Spleen (tissue), 11 donors: ENCODE measurements around the gene TEFM. TPM values are rescaled to one million over a fixed set of nuclear protein-coding genes. Genes with fewer than 3 reads are reported as not detected.
"Not testable (repeated sequence)": the region's sequence is repeated elsewhere in the genome, so short reads cannot be mapped to it uniquely, and the experiment has no call there.

ENCODE experiments used
- DNase-seq: peaks from one replicate; pipeline ENCODE4 v3.0.0-alpha.2; 2020
- H3K27ac ChIP-seq, 8 donors: fragments of 200-600 bp; sonication (generic) in 7 of 8; 1 replicate in 4 of 8; 2 replicates in 4 of 8; pipeline versions ENCODE4 v1.5.0 to v1.8.0; 2016 to 2021; ENCODE audit warnings: inconsistent platforms in 4 of 8, mild to moderate bottlenecking in 4 of 8, moderate library complexity in 1 of 8
- H3K27me3 ChIP-seq, 7 donors: fragments of 200-600 bp; sonication (generic) in 6 of 7; replicated peaks in 1 of 7; 1 replicate in 4 of 7; 2 replicates in 3 of 7; pipeline versions ENCODE4 v1.5.0 to v1.8.0; 2016 to 2021; ENCODE audit warnings: inconsistent platforms in 3 of 7, mild to moderate bottlenecking in 1 of 7
- H3K36me3 ChIP-seq, 6 donors: fragments of 200-600 bp; sonication (generic) in 5 of 6; 1 replicate in 4 of 6; 2 replicates in 2 of 6; pipeline versions ENCODE4 v1.5.0 to v1.8.0; 2016 to 2021; ENCODE audit warnings: inconsistent platforms in 2 of 6
- H3K4me1 ChIP-seq, 6 donors: fragments of 200-600 bp; sonication (generic) in 5 of 6; 1 replicate in 3 of 6; 2 replicates in 3 of 6; pipeline versions ENCODE4 v1.5.0 to v1.8.0; 2016 to 2021; ENCODE audit warnings: inconsistent platforms in 3 of 6
- H3K4me3 ChIP-seq, 8 donors: fragments of 200-600 bp; sonication (generic) in 7 of 8; 1 replicate in 4 of 8; 2 replicates in 4 of 8; pipeline versions ENCODE4 v1.5.0 to v1.8.0; 2016 to 2021; ENCODE audit warnings: inconsistent platforms in 4 of 8, mild to moderate bottlenecking in 4 of 8, moderate library complexity in 2 of 8
- H3K9me3 ChIP-seq, 8 donors: fragments of 200-600 bp; sonication (generic) in 7 of 8; 1 replicate in 4 of 8; 2 replicates in 4 of 8; pipeline versions ENCODE4 v1.5.0 to v1.8.0; 2016 to 2021; ENCODE audit warnings: inconsistent platforms in 4 of 8
- POLR2A ChIP-seq, 3 donors: fragments of 450-650 bp; IDR thresholded peaks; one replicate each; pipeline ENCODE4 v1.5.1; 2017; ENCODE audit warnings: antibody characterized with exemption in 3 of 3, mild to moderate bottlenecking in 1 of 3
- POLR2AphosphoS5 ChIP-seq, 3 donors: sonication (generic); formaldehyde crosslinking; IDR thresholded peaks; one replicate each; pipeline ENCODE4 v1.5.1; 2017; ENCODE audit warnings: antibody characterized with exemption in 3 of 3
- WGBS, 5 donors: extraction: QIAGEN DNeasy Blood & Tissue Kit in 3 of 5; methylation state at CpG; one replicate each; pipeline versions ENCODE4 v1.1.5 to v1.1.7; 2013 to 2018; 5-methylcytosine and 5-hydroxymethylcytosine counted together
- intact Hi-C: fragments of 100-400 bp; cut with DNase I; formaldehyde crosslinking; loops from one replicate; pipeline ENCODE4 v1.15.0; 2023; ENCODE audit warnings: low total_unique reads
- polyA plus RNA-seq, 3 donors: library from polyadenylated mRNA; stranded (reverse); fragments of 200-250 nt; gene quantifications; one replicate each; pipeline ENCODE4 v1.2.1, GENCODE V29; 2013
- total RNA-seq, 7 donors: library from RNA; depleted of rRNA in 3 of 7; stranded (reverse); fragments of >200 nt in 3 of 7; fragmentation: NEBNext Ultra II Directional in 4 of 7; extraction: Animal tissue kit (Norgen Biotek cat#: 25700) in 4 of 7; gene quantifications; one replicate each; pipeline versions ENCODE4 v1.1.0 to v1.2.1, GENCODE V29; 2016 to 2021
- TF ChIP-seq, protein P1 (sequence below), 11 experiments: fragments of 200-600 bp in 7 of 11; fragments of 450-650 bp in 4 of 11; sonication (generic) in 4 of 11; IDR thresholded peaks in 8 of 11; conservative IDR thresholded peaks in 3 of 11; 1 replicate in 7 of 11; 2 replicates in 4 of 11; pipeline versions ENCODE4 v1.4.0 to v1.8.0; 2016 to 2021; ENCODE audit warnings: antibody characterized with exemption in 11 of 11, inconsistent platforms in 4 of 11, mild to moderate bottlenecking in 1 of 11
- donor health status: healthy with polysubstance abuse.
- donor health status: DM: no; HTN: no; CAD: no; lungs with moderate emphysema.
- donor health status: DM: no; HTN: no; CAD: no.
- donor health status: Bipolar disorder and iron deficiency.
- donor health status: healthy.
- donor health status: DM: no; HTN: no; CAD: no.
- donor health status: DM: yes; HTN: yes; CAD: no.

Gene TEFM
- total and polyA plus RNA-seq, 10 donors: 8.4 to 33.4 (median 17.2) TPM

DNA sequence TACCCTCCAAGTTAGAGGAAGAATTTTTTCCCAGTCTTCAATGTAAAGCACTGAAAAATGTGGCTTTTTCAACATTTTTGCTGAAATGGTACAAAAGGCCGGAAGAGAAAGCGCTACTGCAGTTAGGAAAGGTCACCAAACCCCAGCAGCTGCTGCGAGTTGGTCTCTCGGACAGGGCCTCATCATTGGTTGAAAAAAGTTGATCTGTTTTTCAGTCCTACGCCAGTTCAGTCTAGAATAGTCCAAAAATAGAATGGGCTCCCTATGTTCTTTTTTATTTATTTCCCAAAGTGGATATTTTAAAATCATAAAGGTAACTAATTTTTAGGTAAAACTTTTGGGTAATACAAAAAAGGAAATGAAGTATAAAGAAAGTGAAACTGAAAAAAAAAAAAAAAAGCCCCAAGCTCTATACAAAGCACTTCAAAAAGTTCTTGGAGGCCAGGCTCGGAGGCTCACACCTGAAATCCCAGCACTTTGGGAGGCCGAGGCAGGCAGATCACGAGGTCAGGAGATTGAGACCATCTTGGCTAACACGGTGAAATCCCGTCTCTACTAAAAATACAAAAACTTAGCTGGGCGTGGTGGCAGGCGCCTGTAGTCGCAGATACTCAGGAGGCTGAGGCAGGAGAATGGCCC, 33.1 kb upstream of the TEFM start:
- no peak for DNase-seq
- peaks cover 0 to 55% (median 0%) of the 10 kb centered on the region in 6 donors for H3K36me3 ChIP-seq
- peak overlapping the region in 1 of 8 donors; percentile 9 for H3K4me3 ChIP-seq
- H3K27me3 ChIP-seq: no peaks in the 10 kb centered on the region
- peaks cover 0 to 18% (median 11%) of the 10 kb centered on the region in 6 donors for H3K4me1 ChIP-seq
- WGBS, 5 donors: 68 to 76% (median 72%) methylated on average over 13 of the region's 13 CpGs
- intact Hi-C loops: no loop called here
- TF ChIP-seq POLR2AphosphoS5 (IDR thresholded peaks at IDR 0.05) (no peak), POLR2A (IDR thresholded peaks at IDR 0.05) (no peak)
- TF ChIP-seq, protein P1, sequence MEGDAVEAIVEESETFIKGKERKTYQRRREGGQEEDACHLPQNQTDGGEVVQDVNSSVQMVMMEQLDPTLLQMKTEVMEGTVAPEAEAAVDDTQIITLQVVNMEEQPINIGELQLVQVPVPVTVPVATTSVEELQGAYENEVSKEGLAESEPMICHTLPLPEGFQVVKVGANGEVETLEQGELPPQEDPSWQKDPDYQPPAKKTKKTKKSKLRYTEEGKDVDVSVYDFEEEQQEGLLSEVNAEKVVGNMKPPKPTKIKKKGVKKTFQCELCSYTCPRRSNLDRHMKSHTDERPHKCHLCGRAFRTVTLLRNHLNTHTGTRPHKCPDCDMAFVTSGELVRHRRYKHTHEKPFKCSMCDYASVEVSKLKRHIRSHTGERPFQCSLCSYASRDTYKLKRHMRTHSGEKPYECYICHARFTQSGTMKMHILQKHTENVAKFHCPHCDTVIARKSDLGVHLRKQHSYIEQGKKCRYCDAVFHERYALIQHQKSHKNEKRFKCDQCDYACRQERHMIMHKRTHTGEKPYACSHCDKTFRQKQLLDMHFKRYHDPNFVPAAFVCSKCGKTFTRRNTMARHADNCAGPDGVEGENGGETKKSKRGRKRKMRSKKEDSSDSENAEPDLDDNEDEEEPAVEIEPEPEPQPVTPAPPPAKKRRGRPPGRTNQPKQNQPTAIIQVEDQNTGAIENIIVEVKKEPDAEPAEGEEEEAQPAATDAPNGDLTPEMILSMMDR (IDR thresholded peaks at IDR 0.05 in 8 of 11, conservative IDR thresholded peaks at IDR 0.05 in 3 of 11): no peak
- H3K27ac ChIP-seq: peak overlapping the region; percentile 62 to 77 (median 74)
- H3K9me3 ChIP-seq: no peaks in the 10 kb centered on the region

DNA sequence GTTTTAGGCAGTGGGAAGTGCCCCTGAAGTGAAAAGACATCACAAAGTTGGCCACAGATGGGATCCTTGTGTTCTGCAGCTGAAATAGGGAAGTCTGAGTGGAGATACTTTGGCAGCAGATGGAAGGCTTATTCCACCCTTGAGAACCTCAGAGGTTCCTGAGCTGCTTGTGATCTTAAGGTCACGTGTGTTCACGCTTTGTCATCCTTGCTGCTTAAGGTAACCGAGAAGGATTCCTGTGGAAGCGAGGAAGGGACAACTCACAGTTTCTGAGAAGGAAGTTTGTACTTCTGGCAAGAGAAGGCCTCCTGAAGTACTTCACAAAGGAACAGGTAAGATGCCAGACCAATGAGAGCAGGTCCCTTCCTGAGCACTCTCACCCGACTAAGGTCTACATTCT, 27.9 kb upstream of the TEFM start:
- Histone ChIP-seq H3K4me1 (peaks cover 0 to 11% (median 7%) of the 10 kb centered on the region in 6 donors), H3K27ac (no peak overlapping the region), H3K9me3 (no peaks in the 10 kb centered on the region), H3K27me3 (no peaks in the 10 kb centered on the region), H3K4me3 (no peak overlapping the region), H3K36me3 (peaks cover 0 to 79% (median 4%) of the 10 kb centered on the region in 6 donors)
- WGBS, 5 donors: 43 to 65% (median 48%) methylated on average over 5 of the region's 5 CpGs
- DNase-seq: no peak
- TF ChIP-seq, protein P1 (IDR thresholded peaks at IDR 0.05 in 8 of 11, conservative IDR thresholded peaks at IDR 0.05 in 3 of 11): no peak
- TF ChIP-seq POLR2AphosphoS5 (IDR thresholded peaks at IDR 0.05) (no peak), POLR2A (IDR thresholded peaks at IDR 0.05) (no peak)
- intact Hi-C loops: no loop called here

DNA sequence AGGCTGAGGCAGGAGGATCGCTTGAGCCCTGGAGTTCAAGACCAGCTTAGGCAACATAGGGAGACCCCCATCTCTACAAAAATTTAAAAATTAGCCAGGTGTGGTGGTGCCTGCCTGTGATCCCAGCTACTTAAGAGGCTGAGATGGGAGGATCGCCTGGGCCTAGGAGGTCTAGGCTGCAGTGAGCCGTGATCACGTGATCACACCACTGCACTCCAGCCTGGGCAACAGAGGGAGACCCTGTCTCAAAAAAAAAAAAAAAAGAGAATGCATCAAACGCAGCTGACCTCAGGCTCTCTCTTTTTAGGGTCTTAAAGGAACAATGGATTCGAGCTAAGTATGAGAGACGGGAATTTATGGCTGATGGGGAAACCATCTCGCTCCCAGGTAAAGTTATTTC, 25.5 kb upstream of the TEFM start:
- intact Hi-C loops, DNase-seq, H3K27ac ChIP-seq, H3K4me1 ChIP-seq, H3K9me3 ChIP-seq, H3K4me3 ChIP-seq, H3K27me3 ChIP-seq: not testable (repeated sequence)
- H3K36me3 ChIP-seq: peaks cover 0 to 71% (median 4%) of the 10 kb centered on the region in 6 donors
- 89 to 93% (median 91%) methylated on average over 8 of the region's 8 CpGs for WGBS, 5 donors

DNA sequence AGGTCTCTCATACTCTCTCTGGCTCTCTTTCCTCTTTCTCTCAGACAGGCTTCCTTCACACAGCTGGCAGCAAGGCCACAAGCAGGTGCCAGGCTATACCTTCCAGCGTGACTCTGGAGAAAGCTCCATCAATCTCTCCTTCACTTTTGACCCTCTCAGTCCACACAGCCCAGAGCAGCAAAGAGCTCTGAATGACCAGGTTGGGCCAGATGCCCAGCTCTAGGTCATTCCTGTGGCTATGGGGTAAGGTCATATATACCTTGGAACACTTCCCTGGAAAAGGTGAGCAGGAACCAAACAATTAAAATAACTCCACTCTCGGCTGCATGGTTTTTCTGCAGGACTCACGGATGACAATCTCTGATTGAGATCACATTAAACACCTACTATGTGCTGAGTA, 24.5 kb upstream of the TEFM start:
- Histone ChIP-seq H3K4me3 (no peak overlapping the region), H3K27ac (no peak overlapping the region), H3K4me1 (peaks cover 0 to 8% (median 0%) of the 10 kb centered on the region in 6 donors), H3K36me3 (peaks cover 0 to 70% (median 4%) of the 10 kb centered on the region in 6 donors), H3K9me3 (no peaks in the 10 kb centered on the region), H3K27me3 (peaks cover 0 to 5% (median 0%) of the 10 kb centered on the region in 7 donors)
- TF ChIP-seq POLR2A (IDR thresholded peaks at IDR 0.05): no peak
- no peak for TF ChIP-seq POLR2AphosphoS5 (IDR thresholded peaks at IDR 0.05)
- TF ChIP-seq, protein P1 (IDR thresholded peaks at IDR 0.05 in 8 of 11, conservative IDR thresholded peaks at IDR 0.05 in 3 of 11): no peak
- WGBS, 5 donors: 84 to 93% (median 88%) methylated on average over 3 of the region's 3 CpGs
- no peak for DNase-seq
- intact Hi-C loops: no loop called here

DNA sequence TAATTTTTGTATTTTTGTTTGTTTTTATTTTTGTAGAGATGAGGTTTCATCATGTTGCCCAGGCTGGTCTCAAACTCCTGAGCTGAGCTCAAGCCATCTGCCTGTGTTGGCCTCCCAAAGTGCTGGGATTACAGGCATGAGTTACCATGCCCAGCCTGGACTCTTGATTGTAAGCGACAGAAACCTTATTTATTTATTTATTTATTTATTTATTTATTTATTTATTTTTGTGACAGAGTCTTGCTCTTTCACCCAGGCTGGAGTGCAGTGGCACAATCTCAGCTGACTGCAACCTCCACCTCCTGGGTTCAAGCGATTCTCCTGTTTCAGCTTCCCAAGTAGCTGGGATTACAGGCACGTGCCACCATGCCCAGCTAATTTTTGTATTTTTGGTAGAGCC, 23.8 kb upstream of the TEFM start:
- 85 to 100% (median 94%) methylated on average over 3 of the region's 3 CpGs for WGBS, 5 donors
- H3K27ac ChIP-seq, H3K27me3 ChIP-seq, H3K4me3 ChIP-seq, H3K9me3 ChIP-seq, H3K4me1 ChIP-seq, DNase-seq, intact Hi-C loops: not testable (repeated sequence)
- peaks cover 0 to 63% (median 4%) of the 10 kb centered on the region in 6 donors for H3K36me3 ChIP-seq
